ENCODE measurements around the gene VPREB3. TPM values are rescaled to one million over a fixed set of nuclear protein-coding genes. Genes with fewer than 3 reads are reported as not detected.
A peak's percentile ranks its signal among the peaks of the same experiment; 100 is the strongest.

The VPREB3 gene
- total RNA-seq, 4 donors from 2014 or later = not detected

GRCh38 chr22:23800297-23801237, 46.3 kb upstream of the VPREB3 start:
- Histone ChIP-seq H3K36me3 (no peaks in the 10 kb centered on the region), H3K4me1 (no peaks in the 10 kb centered on the region), H3K4me3 (no peak overlapping the region), H3K27ac (no peak overlapping the region), H3K9me3 (no peaks in the 10 kb centered on the region), H3K27me3 (no peaks in the 10 kb centered on the region)
- no peak for DNase-seq
- TF ChIP-seq POLR2A (IDR thresholded peaks at IDR 0.05) (no peak), CTCF (IDR thresholded peaks at IDR 0.05) (no peak)
- intact Hi-C loops (cut with DNase I; ENCODE audit: low total_unique reads) = no loop called here

- Histone ChIP-seq H3K4me1 (peaks cover 0 to 9% of the 10 kb centered on the region in 2 donors), H3K36me3 (no peaks in the 10 kb centered on the region), H3K27ac (no peak overlapping the region), H3K27me3 (no peaks in the 10 kb centered on the region), H3K9me3 (no peaks in the 10 kb centered on the region), H3K4me3 (no peak overlapping the region)
- DNase-seq = no peak
- intact Hi-C loops (cut with DNase I; ENCODE audit: low total_unique reads) = no loop called here
- TF ChIP-seq POLR2A (IDR thresholded peaks at IDR 0.05) = no peak
These were observed 42.2 kb upstream of the VPREB3 start for GRCh38 chr22:23796461-23796860.

DNA sequence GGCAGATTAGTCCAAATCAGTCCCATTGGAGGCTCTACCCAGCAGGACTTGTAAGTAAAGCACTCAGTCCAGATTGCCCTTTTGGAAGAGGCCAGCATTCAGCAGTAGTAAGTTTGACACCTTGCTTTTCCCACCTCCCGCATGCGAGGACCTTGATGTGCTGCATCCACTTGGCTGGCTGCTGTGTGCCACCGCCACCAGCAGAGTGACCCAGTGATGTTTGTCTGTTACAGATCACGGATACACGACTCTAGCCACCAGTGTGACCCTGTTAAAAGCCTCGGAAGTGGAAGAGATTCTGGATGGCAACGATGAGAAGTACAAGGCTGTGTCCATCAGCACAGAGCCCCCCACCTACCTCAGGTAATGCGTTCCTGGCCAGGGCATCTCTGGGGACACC, 39.1 kb upstream of the VPREB3 start:
- Histone ChIP-seq H3K9me3 (no peaks in the 10 kb centered on the region), H3K4me3 (no peak overlapping the region), H3K4me1 (peaks cover 14 to 16% of the 10 kb centered on the region in 2 donors), H3K27me3 (no peaks in the 10 kb centered on the region), H3K27ac (no peak overlapping the region), H3K36me3 (no peaks in the 10 kb centered on the region)
- intact Hi-C loops (cut with DNase I; ENCODE audit: low total_unique reads) = no loop called here
- DNase-seq = no peak
- TF ChIP-seq CTCF (IDR thresholded peaks at IDR 0.05) (no peak), POLR2A (IDR thresholded peaks at IDR 0.05) (no peak)

GRCh38 chr22:23791738-23792645, 37.8 kb upstream of the VPREB3 start:
- Histone ChIP-seq H3K27me3 (no peaks in the 10 kb centered on the region), H3K4me1 (peaks cover 16 to 17% of the 10 kb centered on the region in 2 donors), H3K4me3 (no peak overlapping the region), H3K36me3 (no peaks in the 10 kb centered on the region), H3K9me3 (no peaks in the 10 kb centered on the region), H3K27ac (peak overlapping the region; percentile 74 to 79)
- no peak for DNase-seq
- intact Hi-C loops (cut with DNase I; ENCODE audit: low total_unique reads) = no loop called here
- no peak for TF ChIP-seq POLR2A (IDR thresholded peaks at IDR 0.05)
- no peak for TF ChIP-seq CTCF (IDR thresholded peaks at IDR 0.05)

- Histone ChIP-seq H3K4me1 (peaks cover 16 to 22% of the 10 kb centered on the region in 2 donors), H3K4me3 (no peak overlapping the region), H3K36me3 (no peaks in the 10 kb centered on the region), H3K27ac (peak overlapping the region; percentile 74 to 79), H3K27me3 (no peaks in the 10 kb centered on the region), H3K9me3 (no peaks in the 10 kb centered on the region)
- intact Hi-C loops (cut with DNase I; ENCODE audit: low total_unique reads) = no loop called here
- DNase-seq = peak; percentile 80
- TF ChIP-seq POLR2A (IDR thresholded peaks at IDR 0.05) (no peak), CTCF (IDR thresholded peaks at IDR 0.05) (no peak)
These were observed 36.9 kb upstream of the VPREB3 start for GRCh38 chr22:23790819-23791737.
